ENCODE measurements around the gene FBP2. TPM values are rescaled to one million over a fixed set of nuclear protein-coding genes. Genes with fewer than 3 reads are reported as not detected.

The FBP2 gene
- total and polyA plus RNA-seq, 2 of the 8 experiments (the other 6 are each of a cell fraction or from before 2014, with no cell fraction given): not detected

DNA sequence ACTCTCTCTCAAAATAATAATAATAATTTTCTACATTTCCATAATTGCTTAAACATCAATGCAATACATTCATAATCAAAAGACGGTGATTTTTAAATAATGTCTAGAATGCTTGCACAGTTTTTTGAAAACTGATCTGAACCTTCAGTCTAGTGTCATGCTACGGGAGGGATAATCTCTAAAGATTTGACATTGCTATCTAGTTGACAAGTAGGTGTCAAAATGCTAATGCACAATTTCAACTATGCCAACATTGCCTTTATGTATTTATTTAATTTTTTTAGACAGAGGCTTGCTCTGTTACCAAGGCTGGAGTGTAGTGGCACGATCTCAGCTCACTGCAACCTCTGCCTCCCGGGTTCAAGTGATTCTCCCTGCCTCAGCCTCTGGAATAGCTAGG, 54.7 kb downstream of the FBP2 start:
- no peaks in the 10 kb centered on the region for H3K79me1 ChIP-seq (ENCODE audit: low read depth, low read length)
- H2BK12ac ChIP-seq (ENCODE audit: low read depth, low read length): no peak overlapping the region
- H4K20me1 ChIP-seq (replicated peaks in 1 of 2; ENCODE audit: control insufficient read depth in 1 of 2, insufficient read depth in 2 of 2, low read length in 2 of 2): no peaks in the 10 kb centered on the region
- H2BK120ac ChIP-seq (replicated peaks; ENCODE audit: low read depth, low read length): no peak overlapping the region
- H4K5ac ChIP-seq (ENCODE audit: insufficient read length, low read depth, low read length): no peak overlapping the region
- no peak overlapping the region for H2AK5ac ChIP-seq (ENCODE audit: low read depth, low read length)
- no peak overlapping the region for H3K9ac ChIP-seq (replicated peaks in 1 of 4; ENCODE audit: extremely low read depth in 1 of 4, low read depth in 3 of 4, low read length in 3 of 4)
- POLR2A ChIA-PET (ENCODE audit: partially characterized antibody): interaction anchor here (1.0 kb wide), 1 partner anchor 15 kb away, joined by 3 read pairs; no protein-coding TSS in a partner anchor
- no peak overlapping the region for H3K14ac ChIP-seq (ENCODE audit: insufficient read length)
- no peak overlapping the region for H2BK5ac ChIP-seq (ENCODE audit: low read depth, low read length)
- H3K23ac ChIP-seq (ENCODE audit: insufficient read length): no peak overlapping the region
- CTCF ChIA-PET (ENCODE audit: partially characterized antibody): interaction anchor here (0.6 kb wide), 1 partner anchor 290 kb away, joined by 5 read pairs; no protein-coding TSS in a partner anchor
- DNase-seq (ENCODE audit: low read depth in 1 of 2, low spot score in 2 of 2): no peak
- no peak overlapping the region for H3K4me3 ChIP-seq (ENCODE audit: extremely low read depth in 1 of 4, insufficient read depth in 2 of 4, low read depth in 3 of 4, low read length in 4 of 4)
- no peaks in the 10 kb centered on the region for H3K9me3 ChIP-seq (ENCODE audit: insufficient read depth in 2 of 2, low read depth in 1 of 2, low read length in 1 of 2)
- H4K8ac ChIP-seq (ENCODE audit: extremely low read depth, insufficient read depth, low read length): no peak overlapping the region
- no peak for FAIRE-seq
- H2BK20ac ChIP-seq (ENCODE audit: low read length): no peak overlapping the region
- no peaks in the 10 kb centered on the region for H3K36me3 ChIP-seq (ENCODE audit: control insufficient read depth in 2 of 4, insufficient read depth in 4 of 4, low read length in 3 of 4)
- no peaks in the 10 kb centered on the region for H3K23me2 ChIP-seq (ENCODE audit: low read depth, low read length)
- no peak for TF ChIP-seq GTF2F1 (IDR thresholded peaks at IDR 0.05; ENCODE audit: borderline replicate concordance, low read depth, low read length)
- TF ChIP-seq HDAC2 (IDR thresholded peaks at IDR 0.05; ENCODE audit: borderline replicate concordance in 1 of 2, low read depth in 2 of 2, low read length in 2 of 2): no peak
- TF ChIP-seq HDAC6 (IDR thresholded peaks at IDR 0.05; ENCODE audit: low read depth, low read length): no peak
- no peak for TF ChIP-seq CHD2 (IDR thresholded peaks at IDR 0.05; ENCODE audit: low read length)
- TF ChIP-seq MAFK (IDR thresholded peaks at IDR 0.05; ENCODE audit: low read depth, low read length): no peak
- TF ChIP-seq E2F6 (IDR thresholded peaks at IDR 0.05): no peak
- TF ChIP-seq SRF (IDR thresholded peaks at IDR 0.05; ENCODE audit: low read depth, low read length): no peak
- 90% methylated on average over 4 of the region's 4 CpGs; no CpG with 5 or more reads in 1 of the 2 experiments for WGBS, 2 experiments (ENCODE audit: extremely low coverage in 1 of 2, insufficient coverage in 1 of 2, insufficient read length in 1 of 2, insufficient replicate concordance in 2 of 2, low coverage in 1 of 2, low lambda C conversion rate in 2 of 2, missing lambda C conversion rate in 1 of 2)
- no peaks in the 10 kb centered on the region for H3K27me3 ChIP-seq (replicated peaks in 1 of 4; ENCODE audit: control insufficient read depth in 3 of 4, extremely low read depth in 1 of 4, insufficient read depth in 3 of 4, low read length in 3 of 4)
- no peaks in the 10 kb centered on the region; a peak in 1 of 4 replicates for H3K79me2 ChIP-seq (ENCODE audit: control insufficient read depth in 1 of 2, insufficient read depth in 2 of 2, low read length in 2 of 2)
- H2BK15ac ChIP-seq (ENCODE audit: low read length): no peak overlapping the region
- no peak overlapping the region for H4K91ac ChIP-seq (replicated peaks; ENCODE audit: insufficient read length, low read length)
- no peak overlapping the region for H3K56ac ChIP-seq (replicated peaks; ENCODE audit: insufficient read length, low read depth, low read length)
- H3K4me2 ChIP-seq (ENCODE audit: insufficient read depth in 1 of 2, low read depth in 2 of 2, low read length in 2 of 2): no peak overlapping the region
- no peak overlapping the region for H3K18ac ChIP-seq (ENCODE audit: extremely low read depth, low read length)
- H3K4me1 ChIP-seq (replicated peaks in 1 of 4; ENCODE audit: control insufficient read depth in 3 of 4, insufficient read depth in 4 of 4, low read length in 3 of 4): no peaks in the 10 kb centered on the region
- no peak overlapping the region for H3K4ac ChIP-seq (replicated peaks; ENCODE audit: insufficient read length, low read depth, low read length)
- H2AFZ ChIP-seq (ENCODE audit: low read length): no peak overlapping the region
- H3K27ac ChIP-seq (ENCODE audit: low read depth, low read length): no peak overlapping the region

Data from H1 (cell line).